Measurements from ENCODE around the gene ACTN3. TPM values are rescaled to one million over a fixed set of nuclear protein-coding genes. Genes with fewer than 3 reads are reported as not detected.

ACTN3 gene
- total and polyA plus RNA-seq, 2 of the 4 experiments (the other 2 are of a cell fraction), result under 0.01 to 0.05 TPM

GRCh38 chr11:66531841-66532240 lies 14.9 kb upstream of the ACTN3 start:
- Histone ChIP-seq H3K14ac (replicated peaks; ENCODE audit: low read depth, low read length) (no peak overlapping the region), H3K56ac (ENCODE audit: extremely low read depth, insufficient read depth, low read length) (no peak overlapping the region), H3K9me1 (ENCODE audit: insufficient read depth, low read length) (0 out of 2 replicates have a peak, but pooled peaks cover 3% of the 10 kb centered on the region), H2BK15ac (ENCODE audit: low read depth, low read length) (no peak overlapping the region), H2BK5ac (ENCODE audit: low read depth, low read length, poor library complexity, severe bottlenecking) (no peak overlapping the region), H2AFZ (replicated peaks; ENCODE audit: low read length, poor library complexity) (no peak overlapping the region), H2BK120ac (ENCODE audit: low read depth, low read length) (no peak overlapping the region), H3K4me2 (ENCODE audit: low read depth, low read length) (no peak overlapping the region), H3K9me3 (ENCODE audit: control insufficient read depth, insufficient read depth, low read length) (no peaks in the 10 kb centered on the region), H4K91ac (ENCODE audit: insufficient read depth, low read depth, low read length) (no peak overlapping the region), H4K20me1 (ENCODE audit: insufficient read depth, low read length) (no peaks in the 10 kb centered on the region; the same call in 1 of the 2 replicates), H3K36me3 (ENCODE audit: control insufficient read depth, insufficient read depth, low read length) (peaks cover 5% of the 10 kb centered on the region), H3K4me3 (ENCODE audit: insufficient read depth, low read depth, low read length) (no peak overlapping the region), H3K4ac (ENCODE audit: low read depth, low read length) (no peak overlapping the region), H2BK20ac (ENCODE audit: low read depth, low read length) (no peak overlapping the region), H3K79me1 (ENCODE audit: low read depth in 1 of 2, low read length in 2 of 2) (no peaks in the 10 kb centered on the region), H2AK5ac (ENCODE audit: low read depth, low read length) (no peak overlapping the region), H3K18ac (ENCODE audit: low read depth, low read length) (no peak overlapping the region), H3K27ac (ENCODE audit: insufficient read depth, low read length) (no peak overlapping the region), H3K23ac (ENCODE audit: low read depth, low read length) (no peak overlapping the region), H3K9ac (ENCODE audit: low read depth, low read length) (no peak overlapping the region), H4K8ac (ENCODE audit: low read depth in 2 of 2, low read length in 2 of 2) (no peak overlapping the region), H3K4me1 (ENCODE audit: control insufficient read depth, insufficient read depth, low read length) (no peaks in the 10 kb centered on the region), H4K5ac (ENCODE audit: low read depth, low read length) (no peak overlapping the region), H2AK9ac (replicated peaks; ENCODE audit: low read depth, low read length, poor library complexity) (no peak overlapping the region), H3K27me3 (ENCODE audit: control insufficient read depth, insufficient read depth, low read length) (no peaks in the 10 kb centered on the region)
- POLR2A ChIA-PET (ENCODE audit: unreplicated experiment), result no interaction called here
- 92% methylated on average over 6 of the region's 11 CpGs; no CpG with 5 or more reads in 1 of the 2 experiments for WGBS, 2 experiments (ENCODE audit: extremely low coverage in 2 of 2, insufficient read length in 1 of 2)
- intact Hi-C loops (cut with micrococcal nuclease) (no loop called here), in situ Hi-C loops (cut with MboI; ENCODE audit: low sequenced_read_pairs) (no loop called here), dilution Hi-C loops (cut with HindIII; ENCODE audit: low sequenced_read_pairs, unreplicated experiment) (no loop called here)
- DNase-seq (no peak), ATAC-seq (ENCODE audit: low read depth) (no peak)
- CTCF ChIA-PET, result no interaction called here
- TF ChIP-seq RAD21 (IDR thresholded peaks at IDR 0.05; ENCODE audit: low read length) (no peak), MAZ (IDR thresholded peaks at IDR 0.05; ENCODE audit: borderline replicate concordance, low read depth, low read length) (no peak), CTCF (conservative IDR thresholded peaks at IDR 0.05; ENCODE audit: low read depth, low read length) (no peak), SMC3 (IDR thresholded peaks at IDR 0.05; ENCODE audit: low read depth, low read length) (no peak), BHLHE40 (IDR thresholded peaks at IDR 0.05; ENCODE audit: low read depth, low read length) (no peak), CHD1 (IDR thresholded peaks at IDR 0.05; ENCODE audit: low read depth, low read length) (no peak), POLR2A (IDR thresholded peaks at IDR 0.05; ENCODE audit: low read depth, low read length) (no peak), USF2 (IDR thresholded peaks at IDR 0.05; ENCODE audit: low read depth, low read length) (no peak), RFX5 (IDR thresholded peaks at IDR 0.05; ENCODE audit: low read depth, low read length) (no peak), RCOR1 (IDR thresholded peaks at IDR 0.05; ENCODE audit: insufficient replicate concordance, low read length) (no peak), NFE2L2 (IDR thresholded peaks at IDR 0.05; ENCODE audit: low read depth, low read length) (no peak), ELK1 (IDR thresholded peaks at IDR 0.05; ENCODE audit: borderline replicate concordance, low read depth, low read length) (no peak), MAFK (IDR thresholded peaks at IDR 0.05; ENCODE audit: low read depth, low read length) (no peak), FOS (IDR thresholded peaks at IDR 0.05; ENCODE audit: low read depth, low read length) (no peak), MXI1 (IDR thresholded peaks at IDR 0.05; ENCODE audit: borderline replicate concordance, low read depth, low read length) (no peak), CEBPB (IDR thresholded peaks at IDR 0.05; ENCODE audit: low read depth, low read length) (no peak)
- BruUV-seq (replicated peaks), result no TSS peak

All from IMR-90 (cell line).